ENCODE results near the gene DIDO1.

DIDO1 gene

DNA sequence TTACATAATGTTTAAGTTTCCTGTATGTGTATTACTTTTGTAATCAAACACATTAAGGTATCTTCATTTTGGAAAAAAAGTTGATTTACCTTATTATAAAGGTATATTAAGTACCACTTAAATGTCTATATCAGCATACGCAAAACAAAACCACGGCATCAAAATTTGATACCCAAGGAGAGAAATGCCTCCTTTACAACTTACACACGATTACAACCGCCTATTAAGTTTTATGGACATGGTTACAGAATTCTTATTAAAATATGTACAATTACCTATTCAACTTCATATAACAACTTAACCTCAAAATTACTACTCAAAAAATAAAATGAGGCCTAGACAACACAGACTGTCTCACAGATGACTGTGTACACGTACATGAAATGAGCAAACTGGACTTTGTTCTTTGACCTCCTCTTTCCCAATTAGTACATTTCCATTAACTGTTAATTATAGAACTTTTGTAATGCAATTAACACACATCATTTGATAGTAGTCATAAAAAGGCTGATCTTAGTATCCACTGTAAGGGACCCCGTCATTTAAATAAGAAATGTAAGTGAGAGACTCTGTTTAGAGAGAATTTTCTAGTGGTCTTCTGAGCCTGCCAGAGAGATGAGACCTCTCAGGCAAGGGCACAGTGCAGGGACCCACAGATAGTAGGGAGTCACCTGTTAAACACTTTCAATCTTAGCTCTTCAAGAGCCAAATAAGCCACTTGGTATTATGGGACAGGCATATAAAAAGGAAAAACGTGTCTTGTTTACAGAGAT is 2.5 kb downstream of the DIDO1 start:
- TF ChIP-seq REST (IDR thresholded peaks at IDR 0.05; ENCODE audit: insufficient read depth in 1 of 2, low read depth in 2 of 2, low read length in 2 of 2) (no peak), SIN3A (IDR thresholded peaks at IDR 0.05; ENCODE audit: borderline replicate concordance, insufficient read depth, low read length) (no peak), FOXP2 (optimal IDR thresholded peaks at IDR 0.05; ENCODE audit: borderline replicate concordance, extremely low read depth, extremely low read length, insufficient read depth) (no peak), TAF1 (IDR thresholded peaks at IDR 0.05; ENCODE audit: borderline replicate concordance, insufficient read depth, low read length) (no peak), POLR2AphosphoS5 (IDR thresholded peaks at IDR 0.05; ENCODE audit: low read depth, low read length) (no peak)

DNA sequence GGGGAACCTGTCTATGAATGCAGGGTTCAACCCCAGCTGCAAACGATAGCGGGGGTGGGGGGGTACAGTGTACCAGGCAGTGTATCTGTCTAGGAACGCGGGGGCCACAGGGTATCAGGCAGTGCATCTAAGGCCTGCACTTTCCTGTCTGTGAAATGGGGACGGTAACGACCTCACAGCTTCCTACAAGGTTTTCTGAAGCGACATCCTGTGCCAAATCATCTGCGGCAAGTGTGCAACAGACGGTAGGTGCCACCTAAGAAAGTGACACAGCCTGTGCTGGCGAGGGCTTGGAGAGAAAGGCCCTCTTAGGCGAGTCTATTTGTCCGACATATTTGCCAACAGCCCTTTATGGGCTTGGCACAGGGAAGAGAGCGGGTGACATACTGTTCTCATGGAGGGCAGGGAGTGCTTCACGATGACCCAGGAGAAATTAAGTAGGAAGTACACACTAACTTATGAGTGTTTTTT is 3.8 kb downstream of the DIDO1 start:
- TF ChIP-seq SIN3A (IDR thresholded peaks at IDR 0.05; ENCODE audit: borderline replicate concordance, insufficient read depth, low read length) (no peak), REST (IDR thresholded peaks at IDR 0.05; ENCODE audit: insufficient read depth in 1 of 2, low read depth in 2 of 2, low read length in 2 of 2) (no peak), POLR2AphosphoS5 (IDR thresholded peaks at IDR 0.05; ENCODE audit: low read depth, low read length) (no peak), TAF1 (IDR thresholded peaks at IDR 0.05; ENCODE audit: borderline replicate concordance, insufficient read depth, low read length) (no peak), FOXP2 (optimal IDR thresholded peaks at IDR 0.05; ENCODE audit: borderline replicate concordance, extremely low read depth, extremely low read length, insufficient read depth) (no peak)

DNA sequence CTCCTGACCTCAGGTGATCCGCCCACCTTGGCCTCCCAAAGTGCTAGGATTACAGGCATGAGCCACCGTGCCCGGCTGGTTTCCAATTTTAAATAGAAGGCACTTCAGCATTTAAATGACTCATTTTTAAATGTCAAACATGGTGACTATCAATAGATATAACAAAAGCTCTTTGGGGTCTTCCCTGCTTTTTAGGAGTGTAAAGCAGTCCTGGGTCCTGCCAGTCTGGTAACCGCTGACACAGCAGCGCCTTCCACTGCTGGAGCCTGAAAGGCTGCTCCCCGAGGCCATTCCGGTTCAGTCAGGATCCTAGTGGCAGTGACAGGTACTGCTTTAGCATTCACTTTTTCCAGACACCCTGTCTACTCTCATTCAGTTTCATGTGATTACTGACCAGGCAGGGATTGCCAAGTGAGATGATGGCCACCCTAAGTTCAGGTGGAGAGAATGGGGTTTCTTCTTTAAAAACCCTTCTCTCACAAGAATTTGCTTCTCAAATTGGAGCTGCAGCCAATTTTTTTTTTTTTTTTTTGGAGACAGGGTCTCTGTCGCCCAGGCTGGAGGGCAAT is 5.1 kb downstream of the DIDO1 start:
- TF ChIP-seq SIN3A (IDR thresholded peaks at IDR 0.05; ENCODE audit: borderline replicate concordance, insufficient read depth, low read length), result no peak
- TF ChIP-seq POLR2AphosphoS5 (IDR thresholded peaks at IDR 0.05; ENCODE audit: low read depth, low read length), result no peak
- TF ChIP-seq TAF1 (IDR thresholded peaks at IDR 0.05; ENCODE audit: borderline replicate concordance, insufficient read depth, low read length), result no peak
- TF ChIP-seq REST (IDR thresholded peaks at IDR 0.05; ENCODE audit: insufficient read depth in 1 of 2, low read depth in 2 of 2, low read length in 2 of 2), result no peak
- TF ChIP-seq FOXP2 (optimal IDR thresholded peaks at IDR 0.05; ENCODE audit: borderline replicate concordance, extremely low read depth, extremely low read length, insufficient read depth), result no peak

- TF ChIP-seq POLR2AphosphoS5 (IDR thresholded peaks at IDR 0.05; ENCODE audit: low read depth, low read length) (no peak), REST (IDR thresholded peaks at IDR 0.05; ENCODE audit: insufficient read depth in 1 of 2, low read depth in 2 of 2, low read length in 2 of 2) (no peak), TAF1 (IDR thresholded peaks at IDR 0.05; ENCODE audit: borderline replicate concordance, insufficient read depth, low read length) (no peak), SIN3A (IDR thresholded peaks at IDR 0.05; ENCODE audit: borderline replicate concordance, insufficient read depth, low read length) (no peak), FOXP2 (optimal IDR thresholded peaks at IDR 0.05; ENCODE audit: borderline replicate concordance, extremely low read depth, extremely low read length, insufficient read depth) (no peak)
These were observed 6.2 kb downstream of the DIDO1 start for GRCh38 chr20:62920039-62920645.
